Limb (tissue), 2 donors: ENCODE data around the gene AZI2.

Experiments used
- DNase-seq, 2 donors: peaks; one replicate each; pipeline ENCODE4 v3.0.0-alpha.2; 2016; ENCODE audit errors: extremely low spot score in 2 of 2

The AZI2 gene, protein sequence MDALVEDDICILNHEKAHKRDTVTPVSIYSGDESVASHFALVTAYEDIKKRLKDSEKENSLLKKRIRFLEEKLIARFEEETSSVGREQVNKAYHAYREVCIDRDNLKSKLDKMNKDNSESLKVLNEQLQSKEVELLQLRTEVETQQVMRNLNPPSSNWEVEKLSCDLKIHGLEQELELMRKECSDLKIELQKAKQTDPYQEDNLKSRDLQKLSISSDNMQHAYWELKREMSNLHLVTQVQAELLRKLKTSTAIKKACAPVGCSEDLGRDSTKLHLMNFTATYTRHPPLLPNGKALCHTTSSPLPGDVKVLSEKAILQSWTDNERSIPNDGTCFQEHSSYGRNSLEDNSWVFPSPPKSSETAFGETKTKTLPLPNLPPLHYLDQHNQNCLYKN

DNA sequence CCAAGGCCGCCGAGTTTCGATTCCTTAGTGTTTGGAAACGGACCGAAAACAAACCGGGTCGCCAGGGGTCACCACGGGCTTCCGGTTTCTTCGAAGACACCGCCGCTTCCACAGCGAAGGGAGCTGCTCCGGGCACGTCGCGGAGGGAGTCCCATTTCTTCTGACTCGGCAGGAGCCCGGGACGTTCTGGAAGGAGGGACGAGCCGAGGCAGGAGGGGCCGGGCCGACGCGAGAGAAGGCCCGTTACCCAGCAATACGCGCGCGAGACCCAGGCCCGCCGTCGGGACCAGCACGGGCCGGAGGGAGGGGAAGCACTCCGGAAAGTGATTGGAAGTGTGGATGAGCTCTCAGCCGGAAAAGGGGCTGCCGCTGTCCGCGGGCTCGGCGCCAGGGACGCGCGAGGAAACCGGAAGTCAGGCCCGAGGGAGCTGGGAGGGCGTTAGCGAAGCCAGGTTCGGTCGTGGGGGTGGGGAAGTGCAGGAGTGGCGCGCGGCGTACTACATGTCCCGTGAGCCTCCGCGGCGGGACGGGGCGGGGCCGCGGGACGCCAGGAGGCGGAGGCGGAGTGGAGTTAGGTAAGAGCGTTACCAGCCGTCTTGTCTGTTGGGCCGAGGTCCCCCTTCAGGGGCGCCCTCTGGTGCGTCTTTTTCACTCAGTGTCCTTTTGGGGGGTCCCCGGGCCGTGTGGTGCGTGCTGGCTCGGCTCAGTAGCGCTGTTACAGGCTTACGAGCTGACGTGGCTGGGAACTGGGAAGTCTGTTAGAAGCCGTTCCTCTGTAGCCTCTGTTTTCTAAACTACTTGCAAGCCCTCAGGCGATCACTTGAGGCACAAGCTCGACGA, at the start of gene AZI2, which contains the start of gene ZCWPW2:
TSS of gene AZI2 (minus strand) at position 196 of the 840 bp plus-strand sequence. CDS start 8,207 bp downstream, outside the sequence.
TSS of gene ZCWPW2 (plus strand) at position 93 of the 840 bp plus-strand sequence. CDS start 64,348 bp downstream, outside the sequence.
- peak; percentile 96 to 98 for DNase-seq

DNA sequence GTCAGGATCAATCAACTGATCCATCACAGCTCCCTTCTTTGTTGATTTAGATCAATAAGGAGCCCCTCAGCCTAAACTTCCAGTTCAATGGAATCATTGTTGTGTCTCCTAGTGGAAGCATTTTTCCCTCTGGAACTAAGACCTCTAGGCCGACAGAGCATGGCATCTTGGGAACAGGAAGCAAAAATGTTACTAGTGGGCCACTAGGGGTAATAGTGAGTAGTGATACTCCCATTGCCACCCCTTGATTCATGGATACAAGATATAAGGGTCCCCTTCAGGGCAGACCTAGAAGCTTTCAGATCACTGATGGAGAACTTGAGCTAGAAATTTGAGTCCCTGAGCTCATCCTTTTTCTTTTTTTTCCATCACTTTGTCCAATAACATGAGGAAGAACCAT, 40.4 kb upstream of the AZI2 start:
- no peak for DNase-seq

DNA sequence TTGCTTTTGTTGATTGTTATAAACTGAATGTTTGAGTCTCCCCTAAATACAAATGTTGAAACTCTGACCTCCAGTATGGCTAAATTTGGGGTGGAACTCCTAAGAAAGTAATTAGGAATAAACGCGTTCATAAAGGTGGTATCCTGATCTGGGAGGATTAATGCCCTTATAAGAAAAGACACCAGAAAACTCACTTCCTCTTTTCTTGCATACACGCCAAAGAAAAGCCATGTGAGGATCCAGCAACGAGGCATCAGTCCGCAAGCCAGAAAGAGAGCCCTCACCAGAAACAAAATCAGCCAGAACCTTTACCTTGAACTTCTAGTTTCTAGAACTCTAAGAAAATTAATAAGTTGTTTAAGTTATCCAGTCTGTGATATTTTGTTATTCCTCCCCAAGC, 37.4 kb upstream of the AZI2 start:
- no peak for DNase-seq

DNA sequence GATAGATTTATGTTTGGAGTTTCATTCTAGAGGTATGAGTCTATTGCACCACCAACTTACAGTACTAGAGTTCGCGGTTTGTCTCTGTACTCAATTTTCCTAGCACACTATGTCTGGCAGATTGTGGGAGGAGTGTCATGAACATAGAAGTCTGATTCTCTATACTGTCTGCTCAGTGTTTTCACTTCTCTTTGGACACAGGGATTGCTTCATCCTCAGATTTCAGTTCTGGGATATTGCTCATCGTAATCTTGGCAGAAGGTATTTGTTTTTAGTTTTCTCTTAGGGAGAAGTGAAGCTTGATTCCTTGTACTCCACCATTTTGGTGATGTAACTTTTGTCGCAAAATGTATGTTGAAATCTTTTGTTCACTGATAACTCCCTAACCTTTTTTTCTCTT, 27.8 kb upstream of the AZI2 start:
- DNase-seq: peak in 1 of 2 donors; percentile 39

DNA sequence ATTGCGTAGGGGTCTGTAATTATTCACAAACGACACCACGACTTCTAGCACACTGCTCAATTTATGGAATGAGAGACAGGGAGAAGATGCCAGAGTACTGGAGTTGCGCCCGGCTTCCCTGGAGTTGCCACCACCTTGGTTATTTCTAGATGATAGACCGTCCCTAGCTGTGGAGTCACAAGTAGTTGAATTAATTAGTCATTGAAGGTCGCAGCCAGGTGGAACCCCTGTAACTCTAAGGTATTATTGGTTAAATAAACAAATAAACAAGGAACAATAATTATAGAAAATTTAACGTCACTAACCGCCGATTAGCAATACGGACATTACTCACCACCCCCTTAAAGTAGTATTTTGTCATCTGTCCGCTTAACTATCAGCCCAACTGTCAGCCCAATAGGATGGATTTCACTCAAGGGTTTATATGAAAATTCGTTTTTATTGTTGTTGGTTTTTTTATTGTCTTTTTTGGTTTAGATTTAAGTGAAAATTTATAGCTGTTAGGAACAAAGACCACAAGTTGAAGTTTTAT, 911 bp upstream of the AZI2 start:
- DNase-seq: no peak

DNA sequence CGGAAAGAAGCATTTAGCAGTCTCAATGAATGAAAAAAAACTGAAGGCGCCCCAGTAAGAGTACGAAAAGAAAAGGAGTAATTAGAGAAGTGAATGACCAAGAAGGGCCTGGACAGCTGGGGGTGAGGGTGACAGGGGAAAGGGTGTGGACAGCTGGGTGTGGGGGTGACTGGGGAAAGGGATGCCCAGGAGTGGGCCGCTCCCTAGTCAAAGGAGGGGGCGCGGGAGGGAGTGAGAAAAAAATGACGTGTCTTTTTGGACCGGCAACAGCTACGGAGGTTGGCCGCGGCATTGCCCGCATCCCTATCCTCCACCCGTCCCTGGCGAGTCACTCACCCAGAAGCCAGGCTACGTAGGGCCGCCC, 377 bp downstream of the AZI2 start:
- DNase-seq: no peak

DNA sequence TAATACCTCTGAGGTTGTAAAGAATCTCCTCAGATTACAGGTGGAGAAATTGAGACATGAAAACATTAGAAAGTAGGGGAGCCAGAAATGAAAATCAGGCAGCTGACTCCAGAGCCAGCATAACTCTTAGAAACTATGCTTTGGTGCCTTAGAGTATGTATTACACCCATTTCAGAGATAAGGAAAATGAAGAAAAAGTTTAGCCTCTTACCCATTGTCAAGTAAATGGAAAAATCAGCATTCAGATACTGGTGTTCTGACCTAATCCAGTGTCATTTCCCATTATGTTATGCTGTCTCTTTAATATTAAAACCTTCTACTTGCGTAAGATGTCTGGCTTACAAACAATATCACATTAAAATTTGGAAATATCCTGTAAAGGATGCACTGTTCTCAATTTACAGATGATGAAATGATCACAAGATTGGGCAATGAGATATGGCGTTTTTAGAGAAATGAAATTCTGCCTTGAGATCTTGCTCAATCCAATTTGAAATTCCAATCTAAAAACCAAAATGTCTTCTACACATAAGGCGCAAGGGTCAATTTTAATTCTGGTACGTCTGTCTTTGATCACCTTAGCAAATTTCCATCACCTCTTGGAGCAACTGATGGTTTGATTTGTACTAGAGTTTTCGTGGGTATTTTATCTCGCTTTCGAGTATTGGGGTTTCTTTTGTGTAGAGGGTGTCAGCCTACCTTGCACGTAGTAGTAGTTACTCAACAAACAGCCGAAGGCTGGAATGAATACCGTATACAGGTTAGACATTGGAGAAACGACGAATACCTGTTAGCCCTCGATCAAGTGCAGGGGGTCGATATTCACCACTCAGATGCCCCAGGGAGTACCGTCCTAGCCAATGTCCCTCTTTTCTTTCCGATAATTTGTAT, 1.0 kb downstream of the AZI2 start:
- DNase-seq: no peak

DNA sequence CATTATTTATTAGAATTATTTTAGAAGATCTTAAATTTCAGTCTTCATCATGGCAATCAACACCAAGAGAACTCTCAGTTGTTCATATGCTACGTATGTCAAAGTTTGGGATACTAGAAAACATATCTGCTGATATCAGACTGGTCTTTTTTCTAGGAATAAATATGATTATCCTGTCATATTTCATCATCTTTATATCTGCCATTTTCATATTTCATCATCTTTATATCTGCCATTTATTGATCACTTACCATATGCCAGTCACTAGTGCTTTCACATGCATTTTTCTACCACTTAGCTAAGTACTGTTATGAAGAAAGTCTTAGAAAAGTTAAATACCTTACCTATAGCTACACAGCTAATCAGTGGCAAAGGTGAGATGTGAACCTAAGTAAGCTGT, 2.9 kb downstream of the AZI2 start:
- no peak for DNase-seq

DNA sequence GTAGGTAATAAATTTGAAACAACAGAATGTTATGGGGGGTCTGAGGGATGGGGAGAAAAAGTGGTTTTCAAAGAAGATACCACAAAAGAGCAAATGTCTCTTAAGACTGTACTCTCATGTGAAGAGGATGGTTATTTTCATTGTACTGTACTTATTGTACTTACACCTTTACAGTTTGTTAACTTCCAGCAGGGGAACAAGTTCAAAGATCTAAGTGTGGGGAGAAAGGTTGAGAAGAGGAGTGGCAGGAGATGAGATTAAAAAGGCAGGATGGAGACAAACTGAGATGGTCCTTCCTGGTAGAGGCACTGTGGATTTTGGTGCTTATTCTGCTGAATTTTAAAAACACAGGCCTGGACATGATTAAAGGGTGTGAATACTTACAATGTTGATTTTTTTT, 5.5 kb downstream of the AZI2 start:
- no peak for DNase-seq

DNA sequence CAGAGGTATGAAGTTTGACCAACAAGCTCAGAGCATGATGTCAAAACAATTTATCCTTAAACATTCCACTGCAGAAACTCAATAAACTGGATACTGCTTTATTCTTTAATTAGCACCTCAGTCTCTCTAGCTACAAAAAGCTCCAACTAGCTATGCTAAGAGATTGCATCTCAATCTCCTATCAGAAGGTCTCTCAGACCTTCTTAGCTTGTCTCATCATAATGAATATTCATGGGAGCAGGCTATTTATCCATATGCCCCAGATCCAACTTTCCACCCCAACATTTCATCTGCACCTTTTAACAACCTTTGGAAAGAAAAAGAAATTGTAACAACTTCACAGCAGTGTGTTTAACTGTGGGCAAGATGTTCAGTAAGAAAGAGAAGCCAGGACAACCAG, 11.4 kb downstream of the AZI2 start:
- DNase-seq: no peak

DNA sequence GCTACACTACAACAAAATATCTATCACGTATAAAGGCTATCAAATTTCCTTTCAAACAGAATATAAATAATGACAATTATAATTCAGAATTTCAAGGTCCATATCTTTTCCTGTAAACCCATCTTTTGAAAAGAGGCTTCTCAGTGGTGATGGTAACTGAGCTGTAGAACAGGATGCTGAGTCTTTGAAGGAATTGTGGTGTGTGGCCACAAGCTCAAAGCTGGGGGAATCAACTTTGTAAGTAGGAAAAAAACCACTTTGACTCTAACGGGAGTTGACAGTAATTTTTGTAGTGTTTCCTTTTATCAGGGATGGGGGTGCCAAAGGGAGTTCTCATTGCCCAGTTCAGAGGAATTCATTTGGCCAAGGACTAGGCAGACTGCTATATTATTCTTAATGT, 13.4 kb downstream of the AZI2 start:
- no peak for DNase-seq

DNA sequence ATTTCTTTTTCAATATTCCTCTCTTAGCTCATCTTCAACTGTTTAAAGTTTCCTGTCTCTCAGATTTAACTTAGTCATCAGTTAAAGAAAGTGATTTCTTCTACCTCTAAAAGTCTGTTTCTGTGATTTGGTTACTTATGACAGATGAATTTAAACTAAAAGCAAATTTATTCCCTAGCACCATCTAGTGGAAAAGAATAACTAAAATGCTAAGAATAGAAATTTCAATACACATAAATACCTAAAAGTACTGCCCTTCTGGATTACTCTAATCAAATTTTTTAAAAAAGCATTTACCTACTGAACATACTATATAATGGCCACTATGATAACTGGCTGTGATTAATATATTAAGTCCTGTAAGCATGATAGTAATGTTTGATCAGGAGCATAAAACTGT, 14.1 kb downstream of the AZI2 start:
- no peak for DNase-seq

DNA sequence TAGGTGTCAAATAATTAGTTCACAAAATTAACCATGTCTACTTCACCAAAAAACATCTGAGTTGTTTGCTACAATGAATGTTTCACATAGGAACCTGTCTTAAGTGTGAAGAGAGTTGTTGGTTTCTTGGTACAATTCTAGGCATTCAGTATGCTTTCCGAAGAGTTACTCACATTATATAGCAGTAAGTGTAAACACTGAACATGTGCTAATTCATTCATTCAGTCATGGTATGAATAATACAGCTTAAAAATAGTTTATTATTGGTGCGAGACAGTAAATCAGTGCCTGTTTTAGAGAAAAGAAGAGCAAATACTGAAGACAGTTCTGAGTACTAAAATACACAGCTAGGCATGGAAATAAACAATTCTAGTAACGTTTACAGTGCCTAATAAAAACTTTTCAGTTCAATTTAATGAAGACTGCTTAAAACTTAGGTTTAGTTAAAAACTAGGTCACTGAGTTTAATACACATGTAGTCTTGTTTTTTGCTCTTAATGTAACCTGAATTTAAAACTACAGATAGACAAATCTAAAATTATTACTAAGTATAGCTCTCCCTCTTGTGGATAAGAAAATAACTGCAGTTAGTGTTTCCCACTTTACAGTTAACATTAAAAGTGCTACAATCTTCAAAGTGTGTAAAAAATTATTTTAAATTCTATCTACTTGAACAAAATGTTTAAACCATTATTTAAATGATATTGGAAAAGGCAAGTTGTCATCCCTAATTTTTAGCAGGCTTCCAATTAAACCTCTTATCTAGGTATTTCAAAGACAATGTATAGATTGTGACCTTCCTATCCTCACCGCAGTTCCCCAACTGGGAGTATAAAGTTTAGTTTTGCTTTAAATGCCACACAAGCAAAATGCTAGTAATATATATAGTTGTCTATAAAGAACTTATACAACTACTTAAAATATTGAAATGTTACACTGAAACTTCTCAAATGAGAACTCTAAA, 20.2 kb downstream of the AZI2 start:
- DNase-seq: peak in 1 of 2 donors; percentile 48

DNA sequence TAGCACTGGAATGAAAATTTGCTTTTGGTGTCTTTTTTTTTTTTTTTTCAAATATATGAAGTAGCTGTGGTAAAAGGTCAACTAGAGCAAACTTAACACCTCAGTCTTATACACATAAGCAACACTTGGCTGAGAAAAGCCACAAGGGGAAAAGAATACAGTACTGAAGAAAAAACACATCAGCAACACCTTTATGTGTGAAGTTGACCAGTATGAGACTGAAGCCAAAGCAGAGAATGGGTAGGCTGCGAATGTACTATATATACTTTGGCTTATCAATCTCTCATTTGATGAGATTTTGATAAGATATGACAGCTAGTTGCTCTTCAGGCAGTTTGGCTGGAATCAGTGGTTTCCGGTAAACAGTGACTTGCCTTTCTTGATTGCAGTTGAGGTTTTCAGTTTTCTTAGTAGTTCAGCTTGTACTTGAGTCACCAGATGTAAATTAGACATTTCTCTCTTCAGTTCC, 22.1 kb downstream of the AZI2 start:
- DNase-seq: no peak

DNA sequence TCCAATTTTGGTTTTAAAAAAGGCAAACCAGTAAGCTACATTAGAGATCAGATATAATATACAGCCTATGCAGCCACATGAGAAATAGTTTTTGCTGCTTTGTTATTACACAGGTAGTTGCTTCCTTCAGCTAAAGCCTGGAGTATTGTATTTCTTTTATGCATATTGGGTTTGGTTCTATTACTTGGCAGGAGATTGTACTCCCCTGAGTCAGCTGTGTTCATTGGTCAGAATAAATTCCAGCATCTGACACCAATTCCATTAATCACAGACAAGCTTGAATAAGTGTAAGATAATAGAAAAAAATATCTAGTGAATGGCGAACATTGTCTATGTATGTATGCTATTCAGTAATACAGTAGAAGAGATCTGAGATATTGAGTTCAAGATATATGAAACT, 26.2 kb downstream of the AZI2 start:
- DNase-seq: no peak

DNA sequence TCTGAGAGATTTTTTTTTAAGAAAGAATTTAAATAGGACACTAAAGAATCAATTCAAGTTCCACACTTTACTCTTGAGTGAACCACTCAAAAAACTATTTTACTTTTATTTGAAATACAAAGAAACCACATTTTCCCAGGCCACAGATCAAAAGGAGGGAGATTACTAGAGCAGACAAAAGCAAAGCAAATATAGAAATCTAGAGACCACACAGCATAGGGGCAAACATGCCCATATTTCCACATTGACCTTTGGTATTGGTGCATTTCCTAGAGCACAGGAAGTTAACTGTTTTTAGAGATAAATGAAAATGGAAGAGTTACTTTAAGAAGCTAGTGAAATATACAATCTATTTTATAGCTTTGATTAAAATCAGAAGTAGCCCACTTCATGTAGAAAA, 27.6 kb downstream of the AZI2 start:
- DNase-seq: no peak

DNA sequence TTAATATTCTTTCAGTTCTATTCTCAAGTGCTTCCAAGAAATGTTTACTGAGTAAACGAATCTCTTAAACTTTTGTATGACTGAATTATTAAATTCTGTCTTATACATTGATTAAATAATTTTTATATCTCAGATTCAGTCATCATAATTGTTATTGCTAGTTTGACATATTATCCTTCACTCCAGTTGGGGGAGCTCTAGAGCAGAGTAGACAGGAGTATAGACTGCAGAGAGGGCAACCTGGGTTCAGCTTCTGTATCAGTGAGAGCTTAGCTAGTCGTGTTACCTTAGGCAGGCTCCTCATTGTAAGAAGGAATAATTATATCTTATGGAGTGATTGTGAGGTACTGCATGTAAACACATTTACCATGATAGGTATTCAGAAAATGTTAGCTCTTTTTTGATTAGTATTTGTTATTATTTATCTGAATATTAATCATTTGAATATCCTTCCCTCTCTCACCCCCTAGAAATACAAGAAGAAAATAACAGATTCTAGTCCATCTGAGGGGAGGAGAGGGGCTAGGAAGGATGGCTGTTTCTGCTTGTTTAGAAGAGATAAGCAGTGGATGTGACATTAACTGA, 31.1 kb downstream of the AZI2 start:
- no peak for DNase-seq

DNA sequence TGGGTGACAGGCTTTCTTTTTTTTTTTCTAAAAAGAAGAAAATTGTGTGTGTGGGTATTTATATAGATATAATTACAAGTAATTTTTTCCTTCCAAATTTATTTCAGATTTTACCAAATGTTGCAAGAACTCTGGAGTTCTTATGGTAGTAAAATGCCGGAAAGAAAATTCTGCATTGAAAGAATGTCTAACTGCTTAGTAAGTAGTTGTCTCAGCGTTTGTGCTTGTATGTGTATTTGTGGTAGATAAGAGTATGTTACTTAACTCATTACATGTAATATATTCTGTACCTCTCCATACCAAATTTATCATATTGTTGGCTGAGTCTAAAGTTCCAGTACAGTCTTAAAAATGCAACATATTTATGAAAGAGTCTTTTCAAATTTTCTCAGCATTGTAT, 32.4 kb downstream of the AZI2 start:
- no peak for DNase-seq

DNA sequence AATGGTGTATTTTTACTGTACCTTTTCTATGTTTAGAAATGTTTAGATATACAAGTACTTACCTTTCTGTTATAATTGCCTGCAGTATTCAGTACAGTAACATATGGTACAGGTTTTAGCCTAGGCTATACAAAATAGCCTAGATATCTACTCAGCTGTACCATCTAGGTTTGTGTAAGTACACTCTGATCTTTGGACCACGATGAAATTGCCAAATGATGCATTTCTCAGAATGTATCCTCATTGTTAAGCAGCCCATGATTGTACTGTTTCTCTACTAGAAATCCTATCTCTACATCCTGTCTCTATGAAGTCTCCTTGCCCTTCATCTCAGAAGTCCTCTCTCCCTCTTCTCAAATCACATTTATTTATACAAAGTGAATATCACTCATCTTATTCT, 32.9 kb downstream of the AZI2 start:
- DNase-seq: no peak

DNA sequence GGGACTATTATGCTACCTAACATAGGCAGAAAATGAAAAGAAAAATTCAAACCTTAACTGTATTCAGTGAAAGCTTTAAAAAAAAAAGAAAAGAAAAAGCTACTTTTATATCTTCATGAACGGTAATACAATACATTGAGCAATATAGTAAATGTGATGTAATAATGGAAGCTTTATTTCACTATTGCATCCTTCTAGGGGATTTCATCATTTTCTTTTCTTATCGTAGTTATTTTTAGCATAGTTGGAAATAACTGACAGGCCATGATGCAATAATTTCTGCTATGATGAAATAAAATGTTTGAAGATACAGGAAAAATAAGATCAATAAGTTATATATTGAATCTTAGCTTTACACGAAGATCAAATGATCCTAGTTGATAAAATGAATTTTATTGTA, 40.4 kb downstream of the AZI2 start:
- no peak for DNase-seq
